Hematopoietic multipotent progenitor cell treated with erythropoietin and hydrocortisone succinate and interleukin-3 and kit ligand, for 15 days (in vitro differentiated cells): Measurements from ENCODE around the gene PCBP1.
"Not testable (repeated sequence)": the region's sequence is repeated elsewhere in the genome, so short reads cannot be mapped to it uniquely, and the experiment has no call there.

Experiments used
- DNase-seq: peaks from one replicate; pipeline ENCODE4 v3.0.0-alpha.2; 2015; ENCODE audit warnings: low spot score

The PCBP1 gene

GRCh38 chr2:70125498-70125898 is 38.2 kb downstream of the PCBP1 start:
- no peak for DNase-seq

- peak; percentile 4 for DNase-seq
These were observed 39.1 kb downstream of the PCBP1 start for GRCh38 chr2:70126413-70126812.

- DNase-seq = no peak
These were observed 40.7 kb downstream of the PCBP1 start for GRCh38 chr2:70128005-70128404.

GRCh38 chr2:70131344-70132143 is 44.3 kb downstream of the PCBP1 start:
- not testable (repeated sequence) for DNase-seq

- DNase-seq = peak; percentile 76
These were observed 45.2 kb downstream of the PCBP1 start for GRCh38 chr2:70132244-70133126.

- DNase-seq = no peak
These were observed 45.8 kb downstream of the PCBP1 start for GRCh38 chr2:70133127-70133452.

- no peak for DNase-seq
These were observed 46.4 kb downstream of the PCBP1 start for GRCh38 chr2:70133491-70134322.

GRCh38 chr2:70134323-70134983 is 47.2 kb downstream of the PCBP1 start:
- not testable (repeated sequence) for DNase-seq
